Cardiac fibroblast (primary cell): ENCODE measurements around the gene APPL1.
"Not testable (repeated sequence)": the region's sequence is repeated elsewhere in the genome, so short reads cannot be mapped to it uniquely, and the experiment has no call there.

ENCODE experiments used
- DNase-seq, 2 donors: peaks; one replicate each; pipeline versions ENCODE4 v3.0.0 to v3.0.0-alpha.2; 2010; ENCODE audit warnings: low read depth in 2 of 2
- H3K4me3 ChIP-seq, 2 donors: replicated peaks in 1 of 2; 1 replicate in 1 of 2; 2 replicates in 1 of 2; pipeline ENCODE4 v1.5.1; 2011; ENCODE audit warnings: low read depth in 2 of 2, low read length in 2 of 2, mild to moderate bottlenecking in 2 of 2, moderate library complexity in 1 of 2
- TF ChIP-seq, protein P1 (sequence below): IDR thresholded peaks from one replicate; pipeline ENCODE4 v1.5.1; 2011; ENCODE audit warnings: low read depth, mild to moderate bottlenecking, low read length, inconsistent platforms

The APPL1 gene

DNA sequence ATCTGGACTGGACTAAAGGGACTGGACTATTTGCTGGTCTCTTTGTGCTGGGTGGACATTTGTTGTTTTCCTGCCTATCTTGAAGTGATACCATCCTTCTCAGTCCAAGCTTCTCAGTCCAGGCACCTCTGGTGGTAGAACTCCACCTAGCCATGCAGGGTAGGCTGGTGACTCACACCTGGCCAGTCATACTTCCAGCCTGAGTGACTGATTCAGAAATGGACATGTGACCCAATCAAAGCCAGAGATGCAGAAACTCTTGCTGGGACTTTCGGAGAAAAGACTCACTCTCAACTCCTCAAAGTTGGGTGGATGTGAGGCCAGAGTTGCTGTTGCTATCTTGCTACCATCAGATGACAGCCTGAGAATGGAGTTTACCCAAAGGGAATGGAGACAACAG lies 70.5 kb downstream of the APPL1 start:
- peak in 1 of 2 donors; percentile 51 for DNase-seq
- TF ChIP-seq, protein P1, sequence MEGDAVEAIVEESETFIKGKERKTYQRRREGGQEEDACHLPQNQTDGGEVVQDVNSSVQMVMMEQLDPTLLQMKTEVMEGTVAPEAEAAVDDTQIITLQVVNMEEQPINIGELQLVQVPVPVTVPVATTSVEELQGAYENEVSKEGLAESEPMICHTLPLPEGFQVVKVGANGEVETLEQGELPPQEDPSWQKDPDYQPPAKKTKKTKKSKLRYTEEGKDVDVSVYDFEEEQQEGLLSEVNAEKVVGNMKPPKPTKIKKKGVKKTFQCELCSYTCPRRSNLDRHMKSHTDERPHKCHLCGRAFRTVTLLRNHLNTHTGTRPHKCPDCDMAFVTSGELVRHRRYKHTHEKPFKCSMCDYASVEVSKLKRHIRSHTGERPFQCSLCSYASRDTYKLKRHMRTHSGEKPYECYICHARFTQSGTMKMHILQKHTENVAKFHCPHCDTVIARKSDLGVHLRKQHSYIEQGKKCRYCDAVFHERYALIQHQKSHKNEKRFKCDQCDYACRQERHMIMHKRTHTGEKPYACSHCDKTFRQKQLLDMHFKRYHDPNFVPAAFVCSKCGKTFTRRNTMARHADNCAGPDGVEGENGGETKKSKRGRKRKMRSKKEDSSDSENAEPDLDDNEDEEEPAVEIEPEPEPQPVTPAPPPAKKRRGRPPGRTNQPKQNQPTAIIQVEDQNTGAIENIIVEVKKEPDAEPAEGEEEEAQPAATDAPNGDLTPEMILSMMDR = no peak
- no peak overlapping the region for H3K4me3 ChIP-seq

DNA sequence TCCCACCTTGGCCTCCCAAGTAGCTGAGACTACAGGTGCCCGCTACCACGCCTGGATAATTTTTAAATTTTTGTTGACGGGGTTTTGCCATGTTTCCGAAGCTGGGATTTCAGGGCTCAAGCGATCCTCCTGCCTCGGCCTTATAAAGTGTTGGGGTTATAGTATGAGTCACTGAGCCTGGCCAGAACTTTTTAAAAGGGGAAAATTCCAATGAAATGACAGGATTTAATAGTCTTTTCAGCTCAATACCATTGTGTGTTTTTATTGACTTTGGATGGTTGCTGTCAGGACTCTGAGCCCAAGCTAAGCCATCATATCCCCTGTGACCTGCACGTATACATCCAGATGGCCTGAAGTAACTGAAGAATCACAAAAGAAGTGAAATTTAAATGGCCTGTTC lies 76.0 kb downstream of the APPL1 start:
- DNase-seq = peak in 1 of 2 donors; percentile 33
- not testable (repeated sequence) for H3K4me3 ChIP-seq

DNA sequence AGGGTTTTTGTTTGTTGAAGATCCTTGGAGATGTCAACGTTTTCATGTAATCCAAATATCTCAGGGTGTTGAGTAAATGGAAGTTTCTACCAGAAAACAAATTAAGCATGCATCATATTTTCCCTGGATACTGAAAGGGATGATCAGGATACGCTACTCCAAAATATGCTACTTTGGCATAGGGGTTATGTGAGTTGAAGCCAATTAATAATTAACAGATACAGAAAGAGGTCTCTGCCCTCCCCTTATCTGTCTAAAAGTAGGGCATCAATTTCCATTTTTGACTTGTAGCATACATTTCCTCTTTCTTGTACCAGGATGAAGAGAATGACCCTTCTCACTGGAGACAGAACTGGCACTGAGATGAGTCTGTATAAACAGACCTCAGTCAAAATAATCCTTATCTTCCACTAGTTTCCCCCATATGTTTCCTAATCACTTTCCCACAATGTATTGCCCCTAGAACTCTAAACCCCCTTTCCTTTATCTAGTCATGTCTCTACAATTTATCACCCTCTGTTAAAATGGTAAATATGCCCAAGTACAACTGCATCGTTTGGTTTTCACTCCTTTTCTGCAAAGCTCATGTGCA lies 82.3 kb downstream of the APPL1 start:
- TF ChIP-seq, protein P1 = no peak
- no peak for DNase-seq

DNA sequence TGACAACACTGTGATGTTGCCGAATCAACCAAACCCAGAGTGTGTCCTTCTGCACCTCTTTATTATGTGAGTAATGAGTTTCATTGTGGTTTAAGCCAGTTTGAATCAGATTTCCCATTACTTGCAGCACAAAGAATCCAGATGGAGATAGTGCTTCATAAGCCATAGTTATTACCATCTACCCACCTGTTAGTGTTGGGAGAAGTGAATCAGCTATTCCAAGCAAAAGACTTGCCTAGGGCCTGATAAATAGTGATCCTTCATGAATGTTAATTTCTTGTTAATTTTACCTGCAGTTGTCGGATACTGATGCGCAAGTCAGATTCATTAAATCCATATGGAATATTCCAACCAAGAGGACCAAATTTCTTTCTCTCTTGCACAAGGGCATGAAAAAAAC lies 86.7 kb downstream of the APPL1 start:
- TF ChIP-seq, protein P1 = no peak
- no peak for DNase-seq
- H3K4me3 ChIP-seq = no peak overlapping the region

More for the DNA sequence above, 82.3 kb downstream of the APPL1 start:
- no peak overlapping the region for H3K4me3 ChIP-seq
